ENCODE results near the gene PARP12. TPM values are rescaled to one million over a fixed set of nuclear protein-coding genes. Genes with fewer than 3 reads are reported as not detected.

Gene PARP12
- polyA plus RNA-seq, 1 donor from 2014 or later, result 30.8 TPM

- Mint-ChIP-seq H3K27ac (peak overlapping the region; percentile 37 to 94 (median 91)), H3K9me3 (no peaks in the 10 kb centered on the region), H3K36me3 (peaks cover 8% of the 10 kb centered on the region), H3K4me3 (peak overlapping the region; percentile 0 to 85 (median 72)), H3K4me1 (peaks cover 38 to 54% (median 39%) of the 10 kb centered on the region in 3 donors), H3K27me3 (no peaks in the 10 kb centered on the region)
These were observed 8.8 kb downstream of the PARP12 start for GRCh38 chr7:140053812-140054539.

- no peaks in the 10 kb centered on the region for H3K27me3 Mint-ChIP-seq
- no peak overlapping the region for H3K4me3 Mint-ChIP-seq
- H3K36me3 Mint-ChIP-seq, result peaks cover 7% of the 10 kb centered on the region
- H3K9me3 Mint-ChIP-seq, result no peaks in the 10 kb centered on the region
- no peak overlapping the region for H3K27ac Mint-ChIP-seq
- H3K4me1 Mint-ChIP-seq, result peaks cover 34 to 40% (median 38%) of the 10 kb centered on the region in 3 donors
These were observed 10.9 kb downstream of the PARP12 start for GRCh38 chr7:140051820-140052219.

- peaks cover 7% of the 10 kb centered on the region for H3K36me3 Mint-ChIP-seq
- no peaks in the 10 kb centered on the region for H3K27me3 Mint-ChIP-seq
- H3K4me3 Mint-ChIP-seq, result no peak overlapping the region
- H3K4me1 Mint-ChIP-seq, result peaks cover 25 to 34% (median 32%) of the 10 kb centered on the region in 3 donors
- H3K9me3 Mint-ChIP-seq, result no peaks in the 10 kb centered on the region
- no peak overlapping the region for H3K27ac Mint-ChIP-seq
These were observed 12.7 kb downstream of the PARP12 start for GRCh38 chr7:140050100-140050499.

GRCh38 chr7:140049339-140050024, 13.3 kb downstream of the PARP12 start:
- Mint-ChIP-seq H3K4me3 (no peak overlapping the region), H3K27me3 (no peaks in the 10 kb centered on the region), H3K27ac (peak overlapping the region in 1 of 3 donors; percentile 24), H3K9me3 (no peaks in the 10 kb centered on the region), H3K4me1 (peaks cover 19 to 28% (median 28%) of the 10 kb centered on the region in 3 donors), H3K36me3 (peaks cover 5% of the 10 kb centered on the region)

GRCh38 chr7:140048989-140049338, 13.8 kb downstream of the PARP12 start:
- no peaks in the 10 kb centered on the region for H3K9me3 Mint-ChIP-seq
- peaks cover 16 to 24% (median 22%) of the 10 kb centered on the region in 3 donors for H3K4me1 Mint-ChIP-seq
- H3K4me3 Mint-ChIP-seq, result no peak overlapping the region
- peaks cover 5% of the 10 kb centered on the region for H3K36me3 Mint-ChIP-seq
- peak overlapping the region in 1 of 3 donors; percentile 24 for H3K27ac Mint-ChIP-seq
- H3K27me3 Mint-ChIP-seq, result no peaks in the 10 kb centered on the region

GRCh38 chr7:140048138-140048537, 14.6 kb downstream of the PARP12 start:
- Mint-ChIP-seq H3K4me3 (no peak overlapping the region), H3K36me3 (peaks cover 5% of the 10 kb centered on the region), H3K27ac (peak overlapping the region in 1 of 3 donors; percentile 73), H3K4me1 (peaks cover 8 to 16% (median 14%) of the 10 kb centered on the region in 3 donors), H3K27me3 (no peaks in the 10 kb centered on the region), H3K9me3 (no peaks in the 10 kb centered on the region)

GRCh38 chr7:140047197-140047596, 15.6 kb downstream of the PARP12 start:
- Mint-ChIP-seq H3K4me1 (peaks cover 8 to 11% (median 9%) of the 10 kb centered on the region in 3 donors), H3K27me3 (no peaks in the 10 kb centered on the region), H3K36me3 (peaks cover 5% of the 10 kb centered on the region), H3K4me3 (no peak overlapping the region), H3K9me3 (no peaks in the 10 kb centered on the region), H3K27ac (no peak overlapping the region)

- no peaks in the 10 kb centered on the region for H3K9me3 Mint-ChIP-seq
- H3K4me1 Mint-ChIP-seq, result peaks cover 4 to 8% (median 6%) of the 10 kb centered on the region in 3 donors
- H3K27ac Mint-ChIP-seq, result no peak overlapping the region
These were observed 17.1 kb downstream of the PARP12 start for GRCh38 chr7:140045697-140046096.

GRCh38 chr7:140044251-140044650, 18.5 kb downstream of the PARP12 start:
- Mint-ChIP-seq H3K4me1 (peaks cover 0 to 3% (median 2%) of the 10 kb centered on the region in 3 donors), H3K36me3 (peaks cover 4% of the 10 kb centered on the region), H3K9me3 (no peaks in the 10 kb centered on the region), H3K4me3 (no peak overlapping the region), H3K27me3 (no peaks in the 10 kb centered on the region), H3K27ac (peak overlapping the region in 1 of 3 donors; percentile 39)

More at GRCh38 chr7:140045697-140046096, 17.1 kb downstream of the PARP12 start:
- Mint-ChIP-seq H3K27me3 (no peaks in the 10 kb centered on the region), H3K36me3 (peaks cover 7% of the 10 kb centered on the region), H3K4me3 (no peak overlapping the region)

GRCh38 chr7:140042386-140042670, 20.4 kb downstream of the PARP12 start:
- Mint-ChIP-seq H3K4me3 (no peak overlapping the region), H3K36me3 (peaks cover 5% of the 10 kb centered on the region), H3K27me3 (no peaks in the 10 kb centered on the region)

GRCh38 chr7:140041659-140042385, 20.9 kb downstream of the PARP12 start:
- H3K27ac Mint-ChIP-seq, result no peak overlapping the region
- peaks cover 5% of the 10 kb centered on the region for H3K36me3 Mint-ChIP-seq
- H3K4me3 Mint-ChIP-seq, result no peak overlapping the region
- H3K4me1 Mint-ChIP-seq, result peaks cover 0 to 5% (median 2%) of the 10 kb centered on the region in 3 donors
- no peaks in the 10 kb centered on the region for H3K27me3 Mint-ChIP-seq
- no peaks in the 10 kb centered on the region for H3K9me3 Mint-ChIP-seq

More at GRCh38 chr7:140042386-140042670, 20.4 kb downstream of the PARP12 start:
- H3K4me1 Mint-ChIP-seq, result peaks cover 0 to 4% (median 2%) of the 10 kb centered on the region in 3 donors
- H3K9me3 Mint-ChIP-seq, result no peaks in the 10 kb centered on the region
- no peak overlapping the region for H3K27ac Mint-ChIP-seq

GRCh38 chr7:140039896-140040295, 22.9 kb downstream of the PARP12 start:
- Mint-ChIP-seq H3K27ac (no peak overlapping the region), H3K4me1 (peaks cover 7 to 13% (median 11%) of the 10 kb centered on the region in 3 donors), H3K27me3 (no peaks in the 10 kb centered on the region), H3K9me3 (no peaks in the 10 kb centered on the region), H3K36me3 (peaks cover 5% of the 10 kb centered on the region), H3K4me3 (no peak overlapping the region)

- no peak overlapping the region for H3K27ac Mint-ChIP-seq
These were observed 23.7 kb downstream of the PARP12 start for GRCh38 chr7:140039066-140039465.

GRCh38 chr7:140036224-140036962, 26.4 kb downstream of the PARP12 start:
- H3K27me3 Mint-ChIP-seq, result no peaks in the 10 kb centered on the region
- peak overlapping the region in 1 of 4 donors; percentile 76 for H3K4me3 Mint-ChIP-seq
- H3K9me3 Mint-ChIP-seq, result no peaks in the 10 kb centered on the region
- H3K27ac Mint-ChIP-seq, result peak overlapping the region in 2 of 3 donors; percentile 76 to 82
- H3K4me1 Mint-ChIP-seq, result peaks cover 16 to 19% (median 18%) of the 10 kb centered on the region in 3 donors
- H3K36me3 Mint-ChIP-seq, result peaks cover 1% of the 10 kb centered on the region

More at GRCh38 chr7:140039066-140039465, 23.7 kb downstream of the PARP12 start:
- Mint-ChIP-seq H3K4me1 (peaks cover 7 to 13% (median 11%) of the 10 kb centered on the region in 3 donors), H3K9me3 (no peaks in the 10 kb centered on the region), H3K27me3 (no peaks in the 10 kb centered on the region), H3K4me3 (no peak overlapping the region), H3K36me3 (peaks cover 5% of the 10 kb centered on the region)

Data from IgD-negative memory B cell (primary cell).